ENCODE measurements around the gene LDHAL6B. TPM values are rescaled to one million over a fixed set of nuclear protein-coding genes. Genes with fewer than 3 reads are reported as not detected.

The LDHAL6B gene
- total RNA-seq, 2 experiments from 2014 or later = not detected

- peak overlapping the region; percentile 56 for H3K27ac Mint-ChIP-seq
- CTCF ChIA-PET = interaction anchor here (0.6 kb wide), 1 partner anchor 81 kb away, joined by 3 read pairs; no protein-coding TSS in a partner anchor
- H3K4me1 Mint-ChIP-seq = peaks cover 61% of the 10 kb centered on the region
Measured at GRCh38 chr15:59251001-59251845, 44.6 kb downstream of the LDHAL6B start.

GRCh38 chr15:59252137-59252536, 45.5 kb downstream of the LDHAL6B start:
- H3K27ac Mint-ChIP-seq = no peak overlapping the region
- DNase-seq = no peak
- H3K36me3 Mint-ChIP-seq (ENCODE audit: low read depth) = peaks cover 16% of the 10 kb centered on the region
- no peak overlapping the region for H3K4me3 Mint-ChIP-seq
- CTCF ChIA-PET = no interaction called here
- POLR2A ChIA-PET = interaction anchor here (1.8 kb wide), 1 partner anchor 47 kb away, joined by 6 read pairs; no protein-coding TSS in a partner anchor
- peaks cover 70% of the 10 kb centered on the region for H3K4me1 Mint-ChIP-seq
- H3K27me3 Mint-ChIP-seq = no peaks in the 10 kb centered on the region
- H3K9me3 Mint-ChIP-seq = no peaks in the 10 kb centered on the region

More at GRCh38 chr15:59251001-59251845, 44.6 kb downstream of the LDHAL6B start:
- Mint-ChIP-seq H3K27me3 (peaks cover 2% of the 10 kb centered on the region), H3K9me3 (no peaks in the 10 kb centered on the region), H3K4me3 (no peak overlapping the region), H3K36me3 (ENCODE audit: low read depth) (peaks cover 15% of the 10 kb centered on the region)
- POLR2A ChIA-PET = interaction anchor here (1.1 to 1.8 kb wide), 3 partner anchors 48 to 99 kb away, joined by 3 to 6 read pairs (median 6); no protein-coding TSS in a partner anchor
- no peak for DNase-seq

GRCh38 chr15:59255680-59256336, 49.2 kb downstream of the LDHAL6B start:
- Mint-ChIP-seq H3K9me3 (no peaks in the 10 kb centered on the region), H3K27me3 (peaks cover 9% of the 10 kb centered on the region), H3K4me3 (peak overlapping the region; percentile 25), H3K4me1 (peaks cover 60% of the 10 kb centered on the region), H3K27ac (peak overlapping the region; percentile 60), H3K36me3 (ENCODE audit: low read depth) (peaks cover 28% of the 10 kb centered on the region)
- CTCF ChIA-PET = interaction anchor here (0.7 to 2.5 kb wide), 6 partner anchors 9 to 485 kb away, joined by 3 to 16 read pairs (median 4); partner anchors contain the start of gene MINDY2
- POLR2A ChIA-PET = interaction anchor here (0.7 to 2.4 kb wide), 8 partner anchors 9 to 66 kb away, joined by 3 to 9 read pairs (median 4); no protein-coding TSS in a partner anchor
- peak; percentile 67 for DNase-seq

- ChIA-PET POLR2A (interaction anchor here (0.7 to 2.4 kb wide), 6 partner anchors 10 to 66 kb away, joined by 3 to 9 read pairs (median 5); no protein-coding TSS in a partner anchor), CTCF (interaction anchor here (0.6 to 2.5 kb wide), 5 partner anchors 9 to 626 kb away, joined by 3 to 16 read pairs (median 3); partner anchors contain the start of gene MINDY2)
- Mint-ChIP-seq H3K27ac (peak overlapping the region; percentile 14), H3K4me1 (peaks cover 53% of the 10 kb centered on the region), H3K27me3 (peaks cover 9% of the 10 kb centered on the region), H3K36me3 (ENCODE audit: low read depth) (peaks cover 28% of the 10 kb centered on the region), H3K9me3 (no peaks in the 10 kb centered on the region), H3K4me3 (no peak overlapping the region)
- no peak for DNase-seq
Measured at GRCh38 chr15:59256482-59256881, 49.8 kb downstream of the LDHAL6B start.

GRCh38 chr15:59257140-59257539, 50.5 kb downstream of the LDHAL6B start:
- CTCF ChIA-PET = interaction anchor here (0.5 to 2.5 kb wide), 5 partner anchors 10 to 625 kb away, joined by 3 to 16 read pairs (median 3); no protein-coding TSS in a partner anchor
- Mint-ChIP-seq H3K9me3 (no peaks in the 10 kb centered on the region), H3K27me3 (peaks cover 9% of the 10 kb centered on the region), H3K4me1 (peaks cover 53% of the 10 kb centered on the region), H3K27ac (no peak overlapping the region), H3K4me3 (no peak overlapping the region), H3K36me3 (ENCODE audit: low read depth) (peaks cover 28% of the 10 kb centered on the region)
- DNase-seq = no peak
- POLR2A ChIA-PET = interaction anchor here (1.7 to 2.4 kb wide), 2 partner anchors 17 to 43 kb away, joined by 8 to 9 read pairs; no protein-coding TSS in a partner anchor

Other genes starting within 250 kb of the LDHAL6B start
- 10 to 100 TPM; 32.3 to 37.2 TPM for gene RNF111, start 219.2 kb upstream of the LDHAL6B start, total RNA-seq
- 10 to 100 TPM; 92.5 to 96.3 TPM for gene CCNB2, start 101.7 kb upstream of the LDHAL6B start, total RNA-seq
- gene MYO1E, start 166.0 kb downstream of the LDHAL6B start, total RNA-seq = 10 to 100 TPM; 40.8 to 46.1 TPM
- under 1 TPM; 0.08 to 0.50 TPM for gene FAM81A, start 231.3 kb downstream of the LDHAL6B start, total RNA-seq

Data from activated CD4-positive, alpha-beta memory T cell treated with anti-CD3 and anti-CD28 coated beads, Interleukin-2, amount 10 ng/mL, durations not matched to agents 7 days and 5 days (primary cell).